Non-pigmented ciliary epithelial cell (primary cell): ENCODE data around the gene SLC43A3.
"Not testable (repeated sequence)": the region's sequence is repeated elsewhere in the genome, so short reads cannot be mapped to it uniquely, and the experiment has no call there.

Source experiments
- DNase-seq: peaks from one replicate; pipeline ENCODE4 v3.0.0-alpha.2; 2010; ENCODE audit warnings: low read depth

Gene SLC43A3

GRCh38 chr11:57459164-57460021 lies 32.5 kb upstream of the SLC43A3 start:
- DNase-seq: no peak

GRCh38 chr11:57458410-57459163 lies 31.7 kb upstream of the SLC43A3 start:
- no peak for DNase-seq

GRCh38 chr11:57458060-57458409 lies 31.1 kb upstream of the SLC43A3 start:
- no peak for DNase-seq

GRCh38 chr11:57457643-57458023 lies 30.7 kb upstream of the SLC43A3 start:
- DNase-seq: no peak

GRCh38 chr11:57456960-57457642 lies 30.2 kb upstream of the SLC43A3 start:
- peak; percentile 35 for DNase-seq

GRCh38 chr11:57453543-57454177 lies 26.7 kb upstream of the SLC43A3 start:
- no peak for DNase-seq

- no peak for DNase-seq
Observed at GRCh38 chr11:57446055-57446454, 19.1 kb upstream of the SLC43A3 start.

GRCh38 chr11:57445122-57445394 lies 18.1 kb upstream of the SLC43A3 start:
- not testable (repeated sequence) for DNase-seq

GRCh38 chr11:57444362-57445121 lies 17.6 kb upstream of the SLC43A3 start:
- DNase-seq: no peak

GRCh38 chr11:57440744-57441414 lies 14.0 kb upstream of the SLC43A3 start:
- no peak for DNase-seq

GRCh38 chr11:57439786-57440185 lies 12.9 kb upstream of the SLC43A3 start:
- DNase-seq: no peak

- DNase-seq: no peak
Observed at GRCh38 chr11:57438345-57439285, 11.7 kb upstream of the SLC43A3 start.

- no peak for DNase-seq
Observed at GRCh38 chr11:57436031-57436430, 9.1 kb upstream of the SLC43A3 start.

- peak; percentile 82 for DNase-seq
Observed at GRCh38 chr11:57434640-57435546, 8.0 kb upstream of the SLC43A3 start.

GRCh38 chr11:57432714-57433163 lies 5.8 kb upstream of the SLC43A3 start:
- DNase-seq: peak; percentile 83

GRCh38 chr11:57432149-57432561 lies 5.2 kb upstream of the SLC43A3 start:
- DNase-seq: no peak

- no peak for DNase-seq
Observed at GRCh38 chr11:57430952-57431351, 4.0 kb upstream of the SLC43A3 start.

GRCh38 chr11:57429946-57430345 lies 3.0 kb upstream of the SLC43A3 start:
- no peak for DNase-seq

- DNase-seq: no peak
Observed at GRCh38 chr11:57428643-57429042, 1.7 kb upstream of the SLC43A3 start.
